Measurements from ENCODE around the gene TNS3.

GRCh38 chr7:47479821-47480575, 101.9 kb downstream of the TNS3 start:
- TF ChIP-seq CTCF (conservative IDR thresholded peaks at IDR 0.05): no peak
- TF ChIP-seq EZH2 (IDR thresholded peaks at IDR 0.05; ENCODE audit: low read depth): no peak
